HG03280 (cell line): Measurements from ENCODE around the gene CRTC3.
"Not testable (repeated sequence)": the region's sequence is repeated elsewhere in the genome, so short reads cannot be mapped to it uniquely, and the experiment has no call there.

Source experiments
- ATAC-seq: cut with Tn5 transposase; IDR thresholded peaks from one replicate; pipeline ENCODE4 v1.9.1; 2021; ENCODE audit warnings: mild to moderate bottlenecking, moderate library complexity; ENCODE audit not compliant: unreplicated experiment

Gene CRTC3

DNA sequence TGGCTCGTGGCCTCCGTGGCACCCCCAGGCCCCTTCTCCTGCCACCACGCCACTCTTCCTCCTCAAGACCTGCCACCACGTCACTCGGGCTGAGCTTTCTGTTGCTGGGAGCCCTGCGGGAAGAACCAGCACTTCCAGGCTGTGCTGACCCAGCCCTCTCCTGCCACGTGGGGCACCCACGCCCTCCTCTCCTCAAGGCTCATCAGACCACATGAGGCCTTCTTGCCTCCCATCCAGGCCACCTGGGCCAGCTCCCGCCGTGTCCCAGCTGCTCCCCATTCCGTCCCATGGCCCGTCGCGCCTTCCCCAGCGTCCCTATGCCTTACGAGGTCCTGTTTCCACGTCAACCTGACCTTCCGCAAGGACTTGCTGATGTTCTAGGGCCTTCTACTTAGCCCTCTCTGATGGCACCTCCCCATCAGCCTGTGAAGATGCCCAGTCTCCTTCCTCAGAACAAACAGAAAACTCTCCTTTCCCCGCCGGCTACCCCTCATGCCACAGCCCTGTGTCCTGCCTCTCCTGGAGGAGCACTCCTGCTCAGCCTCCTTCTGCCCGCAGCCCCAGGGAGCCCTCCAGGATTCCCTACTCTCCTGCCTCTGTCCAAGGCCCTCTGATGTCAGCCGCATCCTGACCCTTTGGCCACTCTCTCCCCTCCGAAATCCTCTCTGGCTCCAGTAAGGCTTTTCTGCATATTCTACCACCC is 116.3 kb downstream of the CRTC3 start:
- ATAC-seq, result no peak

GRCh38 chr15:90646662-90647305 is 117.1 kb downstream of the CRTC3 start:
- ATAC-seq, result no peak

GRCh38 chr15:90647326-90647725 is 117.6 kb downstream of the CRTC3 start:
- no peak for ATAC-seq

- ATAC-seq, result peak; percentile 55
These were observed 118.7 kb downstream of the CRTC3 start for GRCh38 chr15:90648137-90649070.

DNA sequence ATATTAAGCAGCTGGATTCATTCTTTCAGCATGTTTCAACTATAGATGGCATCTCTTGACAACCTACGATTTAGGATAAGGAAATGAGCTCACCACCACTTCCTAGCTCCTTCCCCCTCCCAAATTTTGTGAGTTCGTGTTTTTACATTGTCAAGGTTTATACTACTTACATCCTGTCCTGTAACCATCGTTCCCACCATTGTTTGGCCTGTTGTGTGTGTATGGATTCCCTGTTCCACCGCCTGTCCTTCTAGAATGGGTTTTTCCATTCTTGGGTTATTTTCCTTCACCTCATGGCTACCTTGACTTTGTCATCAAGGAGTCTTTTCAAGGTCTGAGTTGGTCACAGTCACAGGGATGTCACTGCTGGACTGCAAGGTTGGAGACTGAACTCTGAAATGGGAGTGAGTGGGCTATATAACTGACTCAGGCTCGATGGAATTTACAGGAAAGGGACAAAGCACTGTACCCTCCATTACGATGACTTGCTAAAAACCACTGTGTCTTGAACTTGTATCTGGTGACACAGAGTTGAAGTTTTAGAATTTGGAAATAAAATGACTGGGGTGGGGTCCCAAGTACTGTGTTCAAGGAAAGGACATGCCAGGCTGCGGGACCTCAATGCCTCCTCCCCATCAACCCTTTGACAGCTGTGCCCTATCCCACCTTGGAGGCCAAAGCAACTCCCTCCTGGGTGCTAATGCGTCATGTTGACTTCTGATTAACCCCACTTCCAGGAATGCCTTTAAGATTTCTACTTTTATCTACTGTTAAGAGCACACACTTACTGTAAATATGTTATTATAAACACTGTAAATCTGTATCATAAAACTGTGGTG is 120.6 kb downstream of the CRTC3 start:
- ATAC-seq, result no peak

DNA sequence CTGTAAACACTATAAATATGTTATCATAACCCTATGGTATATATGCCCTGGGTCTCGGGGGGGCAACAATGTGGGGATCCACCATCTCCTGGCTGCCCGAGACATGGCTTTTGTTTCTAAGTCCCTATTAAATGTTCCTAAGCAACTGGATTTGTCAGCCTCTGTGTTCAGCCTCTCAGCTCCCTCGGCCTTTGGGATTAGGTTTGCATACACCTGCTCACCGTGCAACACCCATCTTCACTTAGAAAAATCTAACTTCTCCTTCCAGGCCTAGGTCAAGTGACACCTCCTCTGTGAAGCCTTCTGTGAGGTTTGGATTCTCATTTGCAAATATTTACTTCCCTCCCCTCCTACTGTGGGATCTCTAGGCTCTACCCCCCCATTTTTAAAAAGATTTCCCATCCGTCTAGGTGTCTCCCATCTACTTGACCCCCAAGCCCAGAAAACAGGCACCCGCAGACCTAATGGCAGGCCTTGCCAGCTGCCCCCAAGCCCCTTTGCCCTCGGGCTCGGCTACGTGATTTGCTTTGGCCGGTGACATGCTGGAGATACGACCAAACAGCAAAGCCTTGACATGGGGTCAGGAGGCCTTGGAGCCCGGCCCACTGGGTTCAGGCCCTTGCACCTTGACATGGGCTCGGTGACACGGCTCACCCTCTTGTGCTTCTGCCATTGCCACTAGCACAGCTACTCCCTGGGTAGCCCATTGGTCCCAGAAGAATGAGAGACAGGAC is 121.4 kb downstream of the CRTC3 start:
- no peak for ATAC-seq

GRCh38 chr15:90654233-90655136 is 124.8 kb downstream of the CRTC3 start:
- no peak for ATAC-seq

DNA sequence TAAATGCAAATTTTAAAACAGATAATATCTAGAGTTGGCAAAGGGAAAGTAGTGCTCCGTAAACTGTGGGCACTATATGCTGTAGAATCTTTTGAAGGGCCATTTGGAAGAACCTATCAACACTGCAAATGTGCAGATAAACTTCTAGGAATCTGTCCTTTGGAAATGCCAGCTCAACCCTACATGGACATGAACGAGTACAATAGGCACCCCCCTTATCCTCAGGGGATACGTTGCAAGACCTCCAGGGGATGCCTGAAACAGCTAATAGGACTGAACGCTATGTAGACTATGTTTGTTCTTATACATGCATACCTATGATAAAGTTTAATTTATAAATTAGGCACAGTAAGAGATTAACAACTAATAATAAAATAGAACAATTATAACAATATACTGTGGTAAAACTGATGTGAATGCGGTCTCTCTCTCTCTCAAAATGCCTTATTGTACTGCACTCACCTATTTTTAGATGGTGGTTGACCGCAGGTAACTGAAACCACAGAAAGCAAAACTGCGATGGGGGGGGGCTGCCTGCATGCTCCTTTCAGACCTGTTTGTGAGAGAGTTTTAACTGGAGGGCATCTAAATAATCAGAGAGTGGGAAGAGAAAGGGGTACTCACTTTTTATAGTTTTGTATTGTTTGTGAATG is 127.9 kb downstream of the CRTC3 start:
- peak; percentile 32 for ATAC-seq

- no peak for ATAC-seq
These were observed 129.8 kb downstream of the CRTC3 start for GRCh38 chr15:90659481-90659880.

DNA sequence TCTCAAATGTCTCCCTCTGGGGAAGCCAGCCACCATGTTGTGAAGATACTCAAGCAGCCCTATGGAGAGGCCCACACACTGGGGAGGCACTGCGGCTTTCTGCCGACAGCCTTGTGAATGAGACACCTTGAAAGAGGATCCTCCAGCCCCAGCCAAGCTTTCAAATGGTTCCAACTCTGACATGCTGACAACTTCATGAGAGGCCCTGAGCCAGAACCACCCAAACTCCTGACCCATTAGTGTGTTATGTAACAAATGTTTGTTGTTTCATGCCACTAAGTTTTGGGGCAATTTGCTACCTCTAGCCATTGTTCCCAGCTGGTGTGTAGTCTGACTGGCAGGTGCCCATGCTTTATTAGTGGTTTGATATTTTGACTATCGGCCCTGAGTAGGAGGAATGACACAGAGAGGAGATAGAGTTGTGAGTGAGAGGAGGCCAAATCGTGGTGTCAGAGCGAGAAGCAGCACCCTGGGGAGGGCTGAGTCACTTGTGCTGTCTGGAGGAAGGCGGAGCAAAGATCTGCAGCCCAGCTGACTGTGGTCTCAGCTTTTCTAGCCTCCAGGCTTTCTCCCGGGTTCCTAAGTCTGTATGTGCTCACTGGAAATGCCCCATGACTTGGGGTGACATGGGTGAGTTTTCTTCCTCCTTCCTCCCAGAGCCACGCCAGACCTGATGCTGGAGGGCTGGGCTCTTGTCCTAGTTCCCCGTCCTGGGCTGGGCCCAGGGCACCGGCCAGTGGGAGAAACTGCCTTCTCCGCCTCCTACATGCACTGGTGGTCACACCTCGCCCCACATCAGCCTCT is 130.7 kb downstream of the CRTC3 start:
- ATAC-seq, result peak; percentile 52

DNA sequence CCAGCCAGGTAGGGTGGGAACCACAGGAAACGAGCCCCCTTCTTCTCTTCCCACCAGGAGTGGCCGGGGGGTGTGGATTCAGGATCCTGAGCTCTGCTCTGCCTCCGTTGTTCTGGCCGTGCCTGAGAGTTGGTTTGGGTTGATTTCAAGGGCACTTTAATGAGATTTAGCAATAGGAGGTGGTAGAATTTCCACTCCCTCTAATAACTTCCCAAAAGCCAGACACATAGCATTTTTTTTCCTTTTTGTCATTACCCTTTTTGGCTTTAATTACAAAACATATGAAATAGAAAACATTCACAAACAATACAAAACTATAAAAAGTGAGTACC is 131.2 kb downstream of the CRTC3 start:
- peak; percentile 1 for ATAC-seq

GRCh38 chr15:90664081-90664461 is 134.3 kb downstream of the CRTC3 start:
- ATAC-seq, result not testable (repeated sequence)

- peak; percentile 14 for ATAC-seq
These were observed 135.0 kb downstream of the CRTC3 start for GRCh38 chr15:90664650-90665287.

GRCh38 chr15:90665288-90666134 is 135.8 kb downstream of the CRTC3 start:
- ATAC-seq, result peak; percentile 50

DNA sequence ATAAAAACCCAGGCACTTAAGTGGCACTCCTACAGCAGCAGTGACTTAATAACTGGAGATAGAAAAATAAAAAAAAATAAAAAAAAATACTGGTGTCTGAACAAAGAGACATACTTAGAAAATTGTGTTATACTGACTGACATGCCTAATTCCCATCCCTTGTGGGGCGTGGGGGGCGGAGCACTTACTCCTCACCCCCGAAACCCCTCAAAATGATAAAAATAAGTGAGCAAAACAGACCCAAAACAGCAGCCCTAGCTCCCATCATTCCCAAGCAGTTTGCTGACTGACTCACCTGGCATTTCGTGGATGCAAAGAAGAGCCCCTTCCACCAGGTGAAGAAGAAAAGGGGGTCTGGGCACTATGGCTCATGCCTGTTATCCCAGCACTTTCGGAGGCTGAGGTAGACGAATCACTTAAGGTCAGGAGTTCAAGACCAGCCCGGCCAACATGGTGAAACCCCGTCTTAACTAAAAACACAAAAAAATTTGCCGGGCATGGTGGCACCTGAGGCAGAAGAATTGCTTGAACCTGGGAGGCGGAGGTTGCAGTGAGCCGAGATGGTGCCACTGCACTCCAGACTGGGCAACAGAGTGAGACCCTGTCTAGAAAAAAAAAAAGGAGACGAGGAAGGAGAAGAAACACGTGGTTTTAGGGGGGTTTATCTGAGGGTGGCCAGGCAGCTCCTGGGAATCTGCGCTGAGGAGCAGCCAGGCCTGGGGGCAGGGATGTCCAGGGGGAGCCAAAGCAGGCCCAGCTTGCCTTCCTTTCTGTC is 136.6 kb downstream of the CRTC3 start:
- ATAC-seq, result no peak
